ENCODE data around the gene MOCOS. TPM values are rescaled to one million over a fixed set of nuclear protein-coding genes. Genes with fewer than 3 reads are reported as not detected.

The MOCOS gene
- total RNA-seq, 1 experiment from 2014 or later = 5.5 TPM

GRCh38 chr18:36311026-36311570 is 123.8 kb downstream of the MOCOS start:
- H3K4me1 Mint-ChIP-seq (ENCODE audit: low read depth, unreplicated experiment) = no peaks in the 10 kb centered on the region
- H3K4me3 ChIP-seq (ENCODE audit: low read depth, low read length) = no peak overlapping the region
- no peak overlapping the region for H3K27ac Mint-ChIP-seq (ENCODE audit: unreplicated experiment)
- no peaks in the 10 kb centered on the region for H3K4me1 ChIP-seq
- no peaks in the 10 kb centered on the region for H3K36me3 Mint-ChIP-seq (ENCODE audit: insufficient read depth, unreplicated experiment)
- H3K9me3 Mint-ChIP-seq (ENCODE audit: unreplicated experiment) = no peaks in the 10 kb centered on the region
- DNase-seq = no peak
- H3K36me3 ChIP-seq (ENCODE audit: control insufficient read depth, insufficient read depth, low read length) = no peaks in the 10 kb centered on the region
- no peak for TF ChIP-seq CTCF (IDR thresholded peaks at IDR 0.05; ENCODE audit: insufficient read depth in 1 of 2, low read depth in 1 of 2, low read length in 1 of 2, severe bottlenecking in 1 of 2, unreplicated experiment in 1 of 2)
- CTCF ChIA-PET = no interaction called here
- no TSS peak for BruUV-seq (replicated peaks)
- no peaks in the 10 kb centered on the region for H3K9me3 ChIP-seq
- intact Hi-C loops (cut with micrococcal nuclease; ENCODE audit: unreplicated experiment) = no loop called here
- H3K27me3 ChIP-seq (replicated peaks; ENCODE audit: control insufficient read depth, insufficient read depth, low read length) = no peaks in the 10 kb centered on the region
- no peak overlapping the region for H3K4me3 Mint-ChIP-seq (ENCODE audit: unreplicated experiment)
- peaks cover 6% of the 10 kb centered on the region for H3K27me3 Mint-ChIP-seq (ENCODE audit: insufficient read depth, unreplicated experiment)
- POLR2A ChIA-PET = no interaction called here

- H3K9me3 ChIP-seq = no peaks in the 10 kb centered on the region
- H3K4me3 Mint-ChIP-seq (ENCODE audit: unreplicated experiment) = no peak overlapping the region
- no peaks in the 10 kb centered on the region for H3K36me3 Mint-ChIP-seq (ENCODE audit: insufficient read depth, unreplicated experiment)
- H3K36me3 ChIP-seq (ENCODE audit: control insufficient read depth, insufficient read depth, low read length) = no peaks in the 10 kb centered on the region
- no peaks in the 10 kb centered on the region for H3K27me3 ChIP-seq (replicated peaks; ENCODE audit: control insufficient read depth, insufficient read depth, low read length)
- no peak for DNase-seq
- intact Hi-C loops (cut with micrococcal nuclease; ENCODE audit: unreplicated experiment) = no loop called here
- no peaks in the 10 kb centered on the region for H3K9me3 Mint-ChIP-seq (ENCODE audit: unreplicated experiment)
- no peak overlapping the region for H3K4me3 ChIP-seq (ENCODE audit: low read depth, low read length)
- TF ChIP-seq CTCF (IDR thresholded peaks at IDR 0.05; ENCODE audit: insufficient read depth in 1 of 2, low read depth in 1 of 2, low read length in 1 of 2, severe bottlenecking in 1 of 2, unreplicated experiment in 1 of 2) = no peak
- no peak overlapping the region for H3K27ac Mint-ChIP-seq (ENCODE audit: unreplicated experiment)
- POLR2A ChIA-PET = no interaction called here
- H3K27me3 Mint-ChIP-seq (ENCODE audit: insufficient read depth, unreplicated experiment) = peaks cover 6% of the 10 kb centered on the region
- no peaks in the 10 kb centered on the region for H3K4me1 Mint-ChIP-seq (ENCODE audit: low read depth, unreplicated experiment)
- CTCF ChIA-PET = no interaction called here
- no peaks in the 10 kb centered on the region for H3K4me1 ChIP-seq
- no TSS peak for BruUV-seq (replicated peaks)
These were observed 125.6 kb downstream of the MOCOS start for GRCh38 chr18:36312806-36313395.

GRCh38 chr18:36314098-36314497 is 126.8 kb downstream of the MOCOS start:
- no peak for DNase-seq

More at GRCh38 chr18:36314098-36314497, 126.8 kb downstream of the MOCOS start:
- CTCF ChIA-PET = no interaction called here
- Histone ChIP-seq H3K4me3 (ENCODE audit: low read depth, low read length) (no peak overlapping the region), H3K36me3 (ENCODE audit: control insufficient read depth, insufficient read depth, low read length) (no peaks in the 10 kb centered on the region), H3K9me3 (no peaks in the 10 kb centered on the region), H3K27me3 (replicated peaks; ENCODE audit: control insufficient read depth, insufficient read depth, low read length) (no peaks in the 10 kb centered on the region), H3K4me1 (no peaks in the 10 kb centered on the region)
- POLR2A ChIA-PET = no interaction called here
- no TSS peak for BruUV-seq (replicated peaks)
- H3K27ac Mint-ChIP-seq (ENCODE audit: unreplicated experiment) = no peak overlapping the region
- H3K9me3 Mint-ChIP-seq (ENCODE audit: unreplicated experiment) = no peaks in the 10 kb centered on the region
- H3K4me3 Mint-ChIP-seq (ENCODE audit: unreplicated experiment) = no peak overlapping the region
- H3K36me3 Mint-ChIP-seq (ENCODE audit: insufficient read depth, unreplicated experiment) = no peaks in the 10 kb centered on the region
- no peak for TF ChIP-seq CTCF (IDR thresholded peaks at IDR 0.05; ENCODE audit: insufficient read depth in 1 of 2, low read depth in 1 of 2, low read length in 1 of 2, severe bottlenecking in 1 of 2, unreplicated experiment in 1 of 2)
- no peaks in the 10 kb centered on the region for H3K4me1 Mint-ChIP-seq (ENCODE audit: low read depth, unreplicated experiment)
- H3K27me3 Mint-ChIP-seq (ENCODE audit: insufficient read depth, unreplicated experiment) = peaks cover 6% of the 10 kb centered on the region
- intact Hi-C loops (cut with micrococcal nuclease; ENCODE audit: unreplicated experiment) = no loop called here
